GM19452 (cell line): Measurements from ENCODE around the gene FABP6.

Source experiments
- ATAC-seq: cut with Tn5 transposase; IDR thresholded peaks from one replicate; pipeline ENCODE4 v1.9.1; 2021; ENCODE audit not compliant: unreplicated experiment

FABP6 gene

GRCh38 chr5:160260881-160261815 lies 31.8 kb downstream of the FABP6 start:
- peak; percentile 58 for ATAC-seq

GRCh38 chr5:160262151-160263074 lies 33.1 kb downstream of the FABP6 start:
- no peak for ATAC-seq

GRCh38 chr5:160263326-160263855 lies 34.1 kb downstream of the FABP6 start:
- ATAC-seq: no peak

GRCh38 chr5:160266044-160266443 lies 36.7 kb downstream of the FABP6 start:
- ATAC-seq: no peak

- no peak for ATAC-seq
These were observed 37.5 kb downstream of the FABP6 start for GRCh38 chr5:160266752-160267345.

- ATAC-seq: no peak
These were observed 38.8 kb downstream of the FABP6 start for GRCh38 chr5:160268121-160268520.

- no peak for ATAC-seq
These were observed 39.7 kb downstream of the FABP6 start for GRCh38 chr5:160269017-160269416.

GRCh38 chr5:160270704-160271103 lies 41.4 kb downstream of the FABP6 start:
- ATAC-seq: no peak

- ATAC-seq: no peak
These were observed 42.1 kb downstream of the FABP6 start for GRCh38 chr5:160271396-160271795.

GRCh38 chr5:160271836-160272235 lies 42.5 kb downstream of the FABP6 start:
- ATAC-seq: no peak

- ATAC-seq: no peak
These were observed 43.0 kb downstream of the FABP6 start for GRCh38 chr5:160272264-160272663.

- ATAC-seq: no peak
These were observed 43.6 kb downstream of the FABP6 start for GRCh38 chr5:160272889-160273288.

GRCh38 chr5:160274483-160274931 lies 45.2 kb downstream of the FABP6 start:
- ATAC-seq: no peak

- ATAC-seq: no peak
These were observed 49.0 kb downstream of the FABP6 start for GRCh38 chr5:160278343-160278742.

GRCh38 chr5:160280384-160281095 lies 51.2 kb downstream of the FABP6 start:
- ATAC-seq: no peak

GRCh38 chr5:160281275-160281674 lies 52.0 kb downstream of the FABP6 start:
- ATAC-seq: no peak

GRCh38 chr5:160284291-160284873 lies 55.1 kb downstream of the FABP6 start:
- no peak for ATAC-seq

GRCh38 chr5:160285316-160285715 lies 56.0 kb downstream of the FABP6 start:
- ATAC-seq: no peak

- no peak for ATAC-seq
These were observed 57.6 kb downstream of the FABP6 start for GRCh38 chr5:160286947-160287346.
